HepG2 (cell line): ENCODE data around the gene PP2D1. TPM values are rescaled to one million over a fixed set of nuclear protein-coding genes. Genes with fewer than 3 reads are reported as not detected.

Source experiments
- ARNT2 ChIP-seq: sonication (generic); formaldehyde crosslinking; IDR thresholded peaks from 2 replicates; pipeline ENCODE4 v1.8.0; 2022; ENCODE audit warnings: mild to moderate bottlenecking, low read depth, missing genetic modification reagents, moderate library complexity
- CREB1 ChIP-seq, 2 experiments: fragments of 450-650 bp in 1 of 2; IDR thresholded peaks; 2 replicates each; pipeline ENCODE4 v1.6.1; 2016 to 2017; ENCODE audit warnings: control low read depth in 1 of 2, mild to moderate bottlenecking in 1 of 2, missing compliant biosample characterization in 1 of 2, missing genetic modification characterization in 1 of 2
- GPN1 ChIP-seq: sonication (generic); formaldehyde crosslinking; IDR thresholded peaks from 2 replicates; pipeline ENCODE4 v1.5.1; 2020; ENCODE audit warnings: missing genetic modification reagents, borderline replicate concordance
- HNF4A ChIP-seq: sonication (generic); formaldehyde crosslinking; IDR thresholded peaks from 2 replicates; pipeline ENCODE4 v1.4.0; 2020; ENCODE audit warnings: missing genetic modification reagents
- HNRNPL ChIP-seq: fragments of 200-400 bp; formaldehyde crosslinking; IDR thresholded peaks from 2 replicates; pipeline ENCODE4 v1.6.1; 2017; ENCODE audit warnings: mild to moderate bottlenecking, low read depth, low read length
- KLF6 ChIP-seq: IDR thresholded peaks from 2 replicates; pipeline ENCODE4 v1.8.0; 2016; ENCODE audit warnings: missing biosample characterization, missing genetic modification reagents
- SALL1 ChIP-seq: sonication (generic); formaldehyde crosslinking; IDR thresholded peaks from 2 replicates; pipeline ENCODE4 v1.8.0; 2022; ENCODE audit warnings: mild to moderate bottlenecking, missing genetic modification reagents
- ZNF331 ChIP-seq: sonication (generic); formaldehyde crosslinking; IDR thresholded peaks from 2 replicates; pipeline ENCODE4 v1.4.0; 2020; ENCODE audit warnings: missing genetic modification reagents
- ZNF501 ChIP-seq: sonication (generic); formaldehyde crosslinking; IDR thresholded peaks from 2 replicates; pipeline ENCODE4 v1.5.1; 2020; ENCODE audit warnings: mild to moderate bottlenecking, moderate library complexity, missing genetic modification reagents
- ZSCAN20 ChIP-seq: sonication (generic); formaldehyde crosslinking; IDR thresholded peaks from 2 replicates; pipeline ENCODE4 v1.4.0; 2020; ENCODE audit warnings: missing genetic modification reagents, mild to moderate bottlenecking, borderline replicate concordance
- polyA plus RNA-seq, 8 experiments: library from polyadenylated mRNA; depleted of rRNA in 3 of 8; stranded (reverse) in 7 of 8; unstranded in 1 of 8; fragments of >200 nt; fragmentation: Illumina TruSeq in 4 of 8; extraction: Trizol in 4 of 8; gene quantifications; 2 replicates each; pipeline versions ENCODE4 v1.2.1 to v1.2.3, GENCODE V29; 2011 to 2016; ENCODE audit warnings: low read depth in 4 of 8, missing spikeins in 1 of 8, mixed read lengths in 1 of 8; ENCODE audit not compliant: insufficient read depth in 1 of 8
- total RNA-seq, 5 experiments: library from RNA; depleted of rRNA; stranded (reverse); fragments of >200 nt; fragmentation: Illumina TruSeq; extraction: Trizol; gene quantifications; 2 replicates each; pipeline ENCODE4 v1.2.3, GENCODE V29; 2016; ENCODE audit warnings: low read depth in 1 of 5
- TF ChIP-seq, protein P1 (sequence below): sonication (generic); formaldehyde crosslinking; IDR thresholded peaks from 2 replicates; pipeline ENCODE4 v1.4.0; 2020; ENCODE audit warnings: mild to moderate bottlenecking, missing genetic modification reagents
- TF ChIP-seq, protein P2 (sequence below): IDR thresholded peaks from 2 replicates; pipeline ENCODE4 v1.6.1; 2016; ENCODE audit warnings: mild to moderate bottlenecking
- TF ChIP-seq, protein P3 (sequence below): sonication (generic); formaldehyde crosslinking; conservative IDR thresholded peaks from 2 replicates; pipeline ENCODE4 v1.8.0; 2022; ENCODE audit warnings: mild to moderate bottlenecking, moderate library complexity, missing genetic modification reagents
- TF ChIP-seq, protein P4 (sequence below): IDR thresholded peaks from 2 replicates; pipeline ENCODE4 v1.6.1; 2018; ENCODE audit warnings: missing genetic modification reagents
- TF ChIP-seq, protein P5 (sequence below): sonication (generic); formaldehyde crosslinking; IDR thresholded peaks from 2 replicates; pipeline ENCODE4 v1.5.0; 2020; ENCODE audit warnings: mild to moderate bottlenecking, missing genetic modification reagents, borderline replicate concordance

The PP2D1 gene
- total and polyA plus RNA-seq, 2 of the 13 experiments (the other 11 are each of a cell fraction or from before 2014, with no cell fraction given), result not detected

DNA sequence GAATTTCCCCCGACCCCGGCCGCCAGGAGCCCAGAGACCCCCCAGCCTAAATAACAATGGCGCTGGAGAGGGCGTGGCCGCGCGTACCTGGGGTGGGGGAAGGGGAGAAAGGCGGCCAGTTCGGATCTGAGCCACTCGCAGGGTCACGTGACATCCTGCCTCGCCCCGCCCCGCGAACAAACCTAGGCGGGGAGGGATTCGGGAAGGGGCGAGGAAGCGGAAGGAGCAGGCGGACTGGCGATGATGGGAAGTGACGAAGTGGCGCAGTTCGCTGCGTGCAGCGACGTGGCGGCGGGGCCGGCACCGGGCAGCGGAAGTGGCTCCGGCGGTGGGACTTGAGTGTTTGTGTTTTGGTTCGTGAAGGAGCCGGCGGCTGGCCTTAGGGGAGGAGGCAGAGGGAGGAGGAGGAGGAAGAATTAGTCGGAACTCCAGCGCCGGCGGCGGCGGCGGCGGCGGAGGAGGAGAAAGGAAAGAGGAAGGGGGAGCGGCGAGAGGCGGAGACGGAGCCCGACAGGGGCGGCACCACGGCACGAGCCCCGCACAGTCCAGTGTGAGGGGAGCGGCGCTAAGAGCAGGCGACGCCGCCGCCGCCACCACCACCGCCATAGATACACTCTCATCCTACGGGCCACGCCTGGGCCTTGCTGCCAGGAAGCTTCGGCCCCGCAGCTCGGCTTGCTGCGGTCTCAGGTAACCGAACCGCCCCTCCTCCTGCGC, 65.1 kb downstream of the PP2D1 start, which contains the start of gene RAB5A (continued):
- TF ChIP-seq, protein P1, sequence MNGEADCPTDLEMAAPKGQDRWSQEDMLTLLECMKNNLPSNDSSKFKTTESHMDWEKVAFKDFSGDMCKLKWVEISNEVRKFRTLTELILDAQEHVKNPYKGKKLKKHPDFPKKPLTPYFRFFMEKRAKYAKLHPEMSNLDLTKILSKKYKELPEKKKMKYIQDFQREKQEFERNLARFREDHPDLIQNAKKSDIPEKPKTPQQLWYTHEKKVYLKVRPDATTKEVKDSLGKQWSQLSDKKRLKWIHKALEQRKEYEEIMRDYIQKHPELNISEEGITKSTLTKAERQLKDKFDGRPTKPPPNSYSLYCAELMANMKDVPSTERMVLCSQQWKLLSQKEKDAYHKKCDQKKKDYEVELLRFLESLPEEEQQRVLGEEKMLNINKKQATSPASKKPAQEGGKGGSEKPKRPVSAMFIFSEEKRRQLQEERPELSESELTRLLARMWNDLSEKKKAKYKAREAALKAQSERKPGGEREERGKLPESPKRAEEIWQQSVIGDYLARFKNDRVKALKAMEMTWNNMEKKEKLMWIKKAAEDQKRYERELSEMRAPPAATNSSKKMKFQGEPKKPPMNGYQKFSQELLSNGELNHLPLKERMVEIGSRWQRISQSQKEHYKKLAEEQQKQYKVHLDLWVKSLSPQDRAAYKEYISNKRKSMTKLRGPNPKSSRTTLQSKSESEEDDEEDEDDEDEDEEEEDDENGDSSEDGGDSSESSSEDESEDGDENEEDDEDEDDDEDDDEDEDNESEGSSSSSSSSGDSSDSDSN (CRISPR knock-in tag), result peak; percentile 55; the same call in 1 of the 2 replicates
- TF ChIP-seq ZNF501 (peak; percentile 80), HNF4A (peak; percentile 26; the same call in 1 of the 2 replicates), ZSCAN20 (CRISPR knock-in tag) (peak; percentile 20; the same call in 1 of the 2 replicates), SALL1 (peak; percentile 60), GPN1 (CRISPR knock-in tag) (no peak), KLF6 (CRISPR knock-in tag) (peak; percentile 75), ARNT2 (CRISPR knock-in tag) (peak; percentile 59; the same call in 1 of the 2 replicates), HNRNPL (0 out of 2 replicates have a peak, but pooled peaks have one; percentile 25), CREB1 (IDR thresholded peaks at IDR 0.05) (peak; percentile 94), CREB1 (CRISPR knock-in tag; IDR thresholded peaks at IDR 0.05) (peak; percentile 96), ZNF331 (CRISPR knock-in tag) (peak; percentile 34; the same call in 1 of the 2 replicates)
- TF ChIP-seq, protein P2, sequence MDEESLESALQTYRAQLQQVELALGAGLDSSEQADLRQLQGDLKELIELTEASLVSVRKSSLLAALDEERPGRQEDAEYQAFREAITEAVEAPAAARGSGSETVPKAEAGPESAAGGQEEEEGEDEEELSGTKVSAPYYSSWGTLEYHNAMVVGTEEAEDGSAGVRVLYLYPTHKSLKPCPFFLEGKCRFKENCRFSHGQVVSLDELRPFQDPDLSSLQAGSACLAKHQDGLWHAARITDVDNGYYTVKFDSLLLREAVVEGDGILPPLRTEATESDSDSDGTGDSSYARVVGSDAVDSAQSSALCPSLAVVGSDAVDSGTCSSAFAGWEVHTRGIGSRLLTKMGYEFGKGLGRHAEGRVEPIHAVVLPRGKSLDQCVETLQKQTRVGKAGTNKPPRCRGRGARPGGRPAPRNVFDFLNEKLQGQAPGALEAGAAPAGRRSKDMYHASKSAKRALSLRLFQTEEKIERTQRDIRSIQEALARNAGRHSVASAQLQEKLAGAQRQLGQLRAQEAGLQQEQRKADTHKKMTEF (CRISPR knock-in tag), result peak; percentile 90
- TF ChIP-seq, protein P3, sequence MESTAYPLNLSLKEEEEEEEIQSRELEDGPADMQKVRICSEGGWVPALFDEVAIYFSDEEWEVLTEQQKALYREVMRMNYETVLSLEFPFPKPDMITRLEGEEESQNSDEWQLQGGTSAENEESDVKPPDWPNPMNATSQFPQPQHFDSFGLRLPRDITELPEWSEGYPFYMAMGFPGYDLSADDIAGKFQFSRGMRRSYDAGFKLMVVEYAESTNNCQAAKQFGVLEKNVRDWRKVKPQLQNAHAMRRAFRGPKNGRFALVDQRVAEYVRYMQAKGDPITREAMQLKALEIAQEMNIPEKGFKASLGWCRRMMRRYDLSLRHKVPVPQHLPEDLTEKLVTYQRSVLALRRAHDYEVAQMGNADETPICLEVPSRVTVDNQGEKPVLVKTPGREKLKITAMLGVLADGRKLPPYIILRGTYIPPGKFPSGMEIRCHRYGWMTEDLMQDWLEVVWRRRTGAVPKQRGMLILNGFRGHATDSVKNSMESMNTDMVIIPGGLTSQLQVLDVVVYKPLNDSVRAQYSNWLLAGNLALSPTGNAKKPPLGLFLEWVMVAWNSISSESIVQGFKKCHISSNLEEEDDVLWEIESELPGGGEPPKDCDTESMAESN (CRISPR knock-in tag), result 0 out of 2 replicates have a peak, but pooled peaks have one; percentile 63
- TF ChIP-seq, protein P4, sequence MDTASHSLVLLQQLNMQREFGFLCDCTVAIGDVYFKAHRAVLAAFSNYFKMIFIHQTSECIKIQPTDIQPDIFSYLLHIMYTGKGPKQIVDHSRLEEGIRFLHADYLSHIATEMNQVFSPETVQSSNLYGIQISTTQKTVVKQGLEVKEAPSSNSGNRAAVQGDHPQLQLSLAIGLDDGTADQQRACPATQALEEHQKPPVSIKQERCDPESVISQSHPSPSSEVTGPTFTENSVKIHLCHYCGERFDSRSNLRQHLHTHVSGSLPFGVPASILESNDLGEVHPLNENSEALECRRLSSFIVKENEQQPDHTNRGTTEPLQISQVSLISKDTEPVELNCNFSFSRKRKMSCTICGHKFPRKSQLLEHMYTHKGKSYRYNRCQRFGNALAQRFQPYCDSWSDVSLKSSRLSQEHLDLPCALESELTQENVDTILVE (CRISPR knock-in tag), result peak; percentile 76
- TF ChIP-seq, protein P5, sequence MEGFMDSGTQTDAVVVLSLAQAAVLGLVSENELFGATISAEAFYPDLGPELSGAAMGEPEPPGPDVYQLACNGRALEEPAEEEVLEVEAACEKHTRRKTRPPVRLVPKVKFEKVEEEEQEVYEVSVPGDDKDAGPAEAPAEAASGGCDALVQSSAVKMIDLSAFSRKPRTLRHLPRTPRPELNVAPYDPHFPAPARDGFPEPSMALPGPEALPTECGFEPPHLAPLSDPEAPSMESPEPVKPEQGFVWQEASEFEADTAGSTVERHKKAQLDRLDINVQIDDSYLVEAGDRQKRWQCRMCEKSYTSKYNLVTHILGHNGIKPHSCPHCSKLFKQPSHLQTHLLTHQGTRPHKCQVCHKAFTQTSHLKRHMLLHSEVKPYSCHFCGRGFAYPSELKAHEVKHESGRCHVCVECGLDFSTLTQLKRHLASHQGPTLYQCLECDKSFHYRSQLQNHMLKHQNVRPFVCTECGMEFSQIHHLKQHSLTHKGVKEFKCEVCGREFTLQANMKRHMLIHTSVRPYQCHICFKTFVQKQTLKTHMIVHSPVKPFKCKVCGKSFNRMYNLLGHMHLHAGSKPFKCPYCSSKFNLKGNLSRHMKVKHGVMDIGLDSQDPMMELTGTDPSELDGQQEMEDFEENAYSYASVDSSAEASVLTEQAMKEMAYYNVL (CRISPR knock-in tag), result peak; percentile 8; the same call in 1 of the 2 replicates
